Heart left ventricle (tissue), 16 donors: ENCODE measurements around the gene PTPN1. TPM values are rescaled to one million over a fixed set of nuclear protein-coding genes. Genes with fewer than 3 reads are reported as not detected.
A peak's percentile ranks its signal among the peaks of the same experiment; 100 is the strongest.

Experiments used
- ATAC-seq, 4 donors: fragments of 200-7000 bp; cut with Tn5 transposase; one replicate each; pipeline ENCODE4 v1.9.1; 2020 to 2022; ENCODE audit warnings: moderate library complexity in 4 of 4, mild to moderate bottlenecking in 3 of 4, moderate number of reproducible peaks in 1 of 4
- DNase-seq, 5 donors: peaks; one replicate each; pipeline ENCODE4 v3.0.0-alpha.2; 2020
- H3K27ac ChIP-seq, 12 donors: fragments of 200-600 bp; sonication (generic) in 4 of 12; one replicate each; pipeline versions ENCODE4 v1.5.0 to v1.8.0; 2016 to 2022; ENCODE audit warnings: mild to moderate bottlenecking in 2 of 12
- H3K27me3 ChIP-seq, 9 donors: fragments of 200-600 bp; sonication (generic) in 2 of 9; one replicate each; pipeline versions ENCODE4 v1.5.1 to v1.8.0; 2016 to 2022; ENCODE audit warnings: mild to moderate bottlenecking in 3 of 9
- H3K36me3 ChIP-seq, 9 donors: fragments of 200-600 bp; sonication (generic) in 2 of 9; one replicate each; pipeline versions ENCODE4 v1.5.0 to v1.8.0; 2018 to 2022; ENCODE audit warnings: mild to moderate bottlenecking in 2 of 9
- H3K4me1 ChIP-seq, 12 donors: fragments of 200-600 bp; sonication (generic) in 4 of 12; one replicate each; pipeline versions ENCODE4 v1.5.0 to v1.8.0; 2016 to 2022; ENCODE audit warnings: mild to moderate bottlenecking in 3 of 12
- H3K4me3 ChIP-seq, 12 donors: fragments of 200-600 bp; sonication (generic) in 4 of 12; one replicate each; pipeline versions ENCODE4 v1.5.0 to v1.8.0; 2017 to 2022; ENCODE audit warnings: mild to moderate bottlenecking in 9 of 12, moderate library complexity in 4 of 12
- H3K9me3 ChIP-seq, 12 donors: fragments of 200-600 bp; sonication (generic) in 4 of 12; one replicate each; pipeline versions ENCODE4 v1.5.0 to v1.8.0; 2016 to 2022; ENCODE audit warnings: mild to moderate bottlenecking in 1 of 12
- CTCF ChIP-seq, 12 donors: fragments of 200-600 bp; sonication (generic) in 4 of 12; IDR thresholded peaks; one replicate each; pipeline versions ENCODE4 v1.5.0 to v1.8.0; 2018 to 2022; ENCODE audit warnings: antibody characterized with exemption in 12 of 12, mild to moderate bottlenecking in 5 of 12
- POLR2A ChIP-seq, 2 donors: fragments of 450-650 bp; IDR thresholded peaks; one replicate each; pipeline ENCODE4 v1.6.1; 2017; ENCODE audit warnings: antibody characterized with exemption in 2 of 2, mild to moderate bottlenecking in 2 of 2, moderate library complexity in 2 of 2
- whole genome bisulfite sequencing, 4 donors: extraction: QIAGEN DNeasy Blood & Tissue Kit in 2 of 4; methylation state at CpG; one replicate each; pipeline versions ENCODE4 v1.1.5 to v1.1.7; 2013 to 2018; 5-methylcytosine and 5-hydroxymethylcytosine counted together
- intact Hi-C, 10 donors: fragments of 100-400 bp; cut with DNase I; formaldehyde crosslinking; loops; one replicate each; pipeline versions ENCODE4 v1.11.1 to v1.14.2; 2022
- polyA plus RNA-seq, 2 donors: library from polyadenylated mRNA; stranded (reverse); fragments of 200-250 nt; gene quantifications; one replicate each; pipeline ENCODE4 v1.2.3, GENCODE V29; 2013
- total RNA-seq, 9 donors: library from RNA; depleted of rRNA in 2 of 9; stranded (reverse); fragments of >200 nt in 2 of 9; fragmentation: NEBNext Ultra II Directional in 3 of 9; extraction: Animal tissue kit (Norgen Biotek cat#: 25700) in 3 of 9; gene quantifications; one replicate each; pipeline versions ENCODE4 v1.1.0 to v1.2.4, GENCODE V29; 2016 to 2023
- donor health status: ischemic (EF 13 %, LVEDD 7.1; RV severe dilation, severe dysfunction).
- donor health status: healthy with polysubstance abuse.
- donor health status: DM: no; HTN: yes; CAD: no.
- donor health status: DM: no; HTN: no; CAD: no.
- donor health status: ischemic (EF 25% LVEDD 6.9; RV normal size, moderate dysfunction).
- donor health status: ischemic (EF 25% LVEDD 5.7; RV mildly dilated, moderate dysfunction).
- donor health status: healthy.
- donor health status: DM: yes; HTN: yes; CAD: no.
- donor health status: ischemic (EF 35%, LVEDD 5.7; RV mildly dilated, moderate dysfunction).
- donor health status: nonischemic (EF 11% LVEDD 7.7; RV severe dilation, severe dysfunction).
- donor health status: DM: yes; HTN: yes; CAD: no.
- donor health status: PGD.
- donor health status: ischemic (EF 29% LVEDD 5.4; RV normal size, mild dysfunction).
- donor health status: nonischemic (EF 23%, LVEDD 6.1; RV moderate dilation, normal function).

Gene PTPN1
- total and polyA plus RNA-seq, 11 donors: 18.5 to 93.8 (median 32.0) TPM

GRCh38 chr20:50555662-50556061, 45.5 kb downstream of the PTPN1 start:
- Histone ChIP-seq H3K27me3 (no peaks in the 10 kb centered on the region), H3K4me3 (no peak overlapping the region), H3K36me3 (peaks cover 0 to 2% (median 0%) of the 10 kb centered on the region in 9 donors), H3K27ac (no peak overlapping the region), H3K9me3 (no peaks in the 10 kb centered on the region), H3K4me1 (peaks cover 0 to 42% (median 14%) of the 10 kb centered on the region in 12 donors)
- TF ChIP-seq POLR2A (IDR thresholded peaks at IDR 0.05): no peak
- no peak for TF ChIP-seq CTCF (IDR thresholded peaks at IDR 0.05)
- intact Hi-C loops: no loop called here
- 53 to 69% (median 60%) methylated on average over 5 of the region's 5 CpGs for WGBS, 4 donors
- no peak for DNase-seq
- ATAC-seq: no peak

GRCh38 chr20:50557549-50558134, 47.5 kb downstream of the PTPN1 start:
- Histone ChIP-seq H3K4me1 (peaks cover 0 to 54% (median 25%) of the 10 kb centered on the region in 12 donors), H3K27ac (no peak overlapping the region), H3K4me3 (no peak overlapping the region), H3K27me3 (no peaks in the 10 kb centered on the region), H3K36me3 (peaks cover 0 to 18% (median 14%) of the 10 kb centered on the region in 9 donors), H3K9me3 (no peaks in the 10 kb centered on the region)
- TF ChIP-seq CTCF (IDR thresholded peaks at IDR 0.05) (no peak), POLR2A (IDR thresholded peaks at IDR 0.05) (no peak)
- ATAC-seq: no peak
- intact Hi-C loops: no loop called here
- DNase-seq: no peak
- WGBS, 4 donors: 89 to 98% (median 97%) methylated on average over 11 of the region's 11 CpGs

GRCh38 chr20:50558483-50558925, 48.3 kb downstream of the PTPN1 start:
- Histone ChIP-seq H3K27me3 (no peaks in the 10 kb centered on the region), H3K4me1 (peaks cover 0 to 54% (median 28%) of the 10 kb centered on the region in 12 donors), H3K36me3 (peaks cover 0 to 26% (median 20%) of the 10 kb centered on the region in 9 donors), H3K27ac (no peak overlapping the region), H3K4me3 (no peak overlapping the region), H3K9me3 (no peaks in the 10 kb centered on the region)
- TF ChIP-seq POLR2A (IDR thresholded peaks at IDR 0.05) (no peak), CTCF (IDR thresholded peaks at IDR 0.05) (no peak)
- ATAC-seq: peak in 2 of 4 donors; percentile 41 to 58
- intact Hi-C loops: no loop called here
- DNase-seq: no peak
- WGBS, 4 donors: 38 to 70% (median 62%) methylated on average over 4 of the region's 4 CpGs

GRCh38 chr20:50559149-50559548, 49.0 kb downstream of the PTPN1 start:
- ATAC-seq (no peak), DNase-seq (no peak)
- WGBS, 4 donors: 92 to 97% (median 95%) methylated on average over 6 of the region's 6 CpGs
- peaks cover 0 to 30% (median 22%) of the 10 kb centered on the region in 9 donors for H3K36me3 ChIP-seq
- TF ChIP-seq POLR2A (IDR thresholded peaks at IDR 0.05): no peak
- no peak for TF ChIP-seq CTCF (IDR thresholded peaks at IDR 0.05)
- H3K27ac ChIP-seq: no peak overlapping the region
- peaks cover 0 to 54% (median 30%) of the 10 kb centered on the region in 12 donors for H3K4me1 ChIP-seq
- no peaks in the 10 kb centered on the region for H3K27me3 ChIP-seq
- H3K4me3 ChIP-seq: no peak overlapping the region
- H3K9me3 ChIP-seq: no peaks in the 10 kb centered on the region
- intact Hi-C loops: no loop called here
